Measurements from ENCODE around the gene VAV2.

The VAV2 gene

DNA sequence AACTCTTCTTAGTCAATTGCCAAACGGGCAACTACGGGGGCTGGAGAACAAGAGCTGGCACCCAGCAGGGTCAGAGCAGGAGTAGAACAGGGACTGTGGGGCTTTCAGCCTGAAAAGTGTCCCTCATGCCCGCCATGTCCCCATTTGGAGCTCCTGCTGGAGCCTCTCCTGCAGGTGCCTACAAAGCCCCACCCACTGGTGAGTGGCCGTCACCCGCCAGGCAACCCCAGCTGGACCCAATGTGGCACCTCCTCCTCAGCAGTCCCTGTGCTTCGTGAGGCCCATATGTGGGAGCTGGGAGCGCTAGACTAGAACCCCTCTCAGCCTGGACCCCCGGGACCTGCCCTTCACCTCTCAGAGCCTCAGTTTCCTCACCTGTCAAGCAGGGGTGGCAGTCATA lies 40.9 kb downstream of the VAV2 start:
- DNase-seq (ENCODE audit: low spot score): no peak

DNA sequence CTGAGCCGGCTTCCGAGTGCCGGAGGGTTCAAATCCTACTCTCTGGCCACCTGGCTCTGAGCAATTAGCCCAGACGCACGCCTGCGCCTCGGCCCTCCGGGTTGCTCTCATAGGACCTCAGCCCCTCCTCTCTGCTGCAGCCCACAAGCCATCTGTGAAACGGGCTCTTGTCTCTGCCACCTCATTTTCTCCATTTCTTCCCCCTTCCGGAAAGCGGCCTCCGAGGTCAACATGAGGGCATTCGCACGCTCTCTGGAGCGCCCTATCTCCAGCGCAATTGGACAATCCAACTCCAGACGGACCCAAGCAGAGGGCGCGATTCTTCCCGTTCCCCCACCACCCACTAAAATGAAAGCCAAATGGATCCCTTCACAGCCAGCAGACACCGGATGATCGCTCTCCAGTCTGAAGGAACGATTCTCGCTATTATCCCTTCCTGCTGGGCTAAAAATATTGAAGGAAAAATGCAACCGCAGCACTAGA lies 41.5 kb downstream of the VAV2 start:
- no peak for DNase-seq (ENCODE audit: low spot score)

DNA sequence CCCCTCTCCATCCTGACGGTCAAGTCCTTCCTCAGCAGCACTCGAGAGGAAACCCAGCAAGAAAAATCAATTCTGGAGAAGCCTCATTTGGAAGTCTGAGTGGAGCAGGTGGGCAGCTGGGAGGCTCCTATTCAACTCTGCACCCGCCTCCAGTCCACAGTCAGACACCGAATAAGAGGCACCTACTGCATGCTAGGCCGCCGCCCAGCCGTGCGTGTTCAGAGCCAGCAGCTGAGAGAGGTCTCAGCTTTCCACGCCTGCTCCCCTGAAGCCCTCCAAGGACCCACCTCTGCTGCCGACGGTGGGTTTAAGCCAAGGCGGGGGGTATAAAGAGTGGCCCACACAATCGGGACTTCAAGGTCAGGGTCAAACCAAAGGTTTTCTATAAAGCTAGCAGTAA lies 41.9 kb downstream of the VAV2 start:
- DNase-seq (ENCODE audit: low spot score): no peak

DNA sequence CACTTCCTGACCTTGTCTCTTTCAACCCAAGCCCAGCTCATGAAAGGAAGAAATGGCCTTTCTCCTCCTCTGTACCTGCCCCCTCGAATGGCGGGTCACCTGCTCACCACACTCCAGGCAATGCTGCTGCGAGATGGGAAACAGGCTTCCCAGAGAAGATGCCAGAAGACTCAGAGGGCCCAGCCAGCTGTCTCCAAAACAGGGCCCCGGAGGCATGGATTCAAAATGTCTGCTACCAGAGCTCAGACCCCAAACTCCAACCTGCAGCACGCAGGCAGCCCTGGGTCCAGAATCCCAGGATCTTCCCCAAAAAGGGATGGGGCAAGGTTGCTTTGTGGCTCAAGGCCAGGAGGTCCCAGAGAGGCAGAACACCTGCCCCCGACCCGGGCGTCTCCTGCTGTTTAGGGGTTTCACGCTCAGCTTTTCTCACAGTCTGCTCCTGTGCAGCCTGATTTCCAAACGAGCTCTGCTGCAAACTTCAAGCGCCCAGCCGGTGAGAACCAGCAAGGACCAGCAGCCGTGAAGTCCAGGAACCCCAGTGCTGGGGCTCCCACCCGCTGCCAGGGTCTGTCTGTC lies 42.5 kb downstream of the VAV2 start:
- DNase-seq (ENCODE audit: low spot score): no peak

DNA sequence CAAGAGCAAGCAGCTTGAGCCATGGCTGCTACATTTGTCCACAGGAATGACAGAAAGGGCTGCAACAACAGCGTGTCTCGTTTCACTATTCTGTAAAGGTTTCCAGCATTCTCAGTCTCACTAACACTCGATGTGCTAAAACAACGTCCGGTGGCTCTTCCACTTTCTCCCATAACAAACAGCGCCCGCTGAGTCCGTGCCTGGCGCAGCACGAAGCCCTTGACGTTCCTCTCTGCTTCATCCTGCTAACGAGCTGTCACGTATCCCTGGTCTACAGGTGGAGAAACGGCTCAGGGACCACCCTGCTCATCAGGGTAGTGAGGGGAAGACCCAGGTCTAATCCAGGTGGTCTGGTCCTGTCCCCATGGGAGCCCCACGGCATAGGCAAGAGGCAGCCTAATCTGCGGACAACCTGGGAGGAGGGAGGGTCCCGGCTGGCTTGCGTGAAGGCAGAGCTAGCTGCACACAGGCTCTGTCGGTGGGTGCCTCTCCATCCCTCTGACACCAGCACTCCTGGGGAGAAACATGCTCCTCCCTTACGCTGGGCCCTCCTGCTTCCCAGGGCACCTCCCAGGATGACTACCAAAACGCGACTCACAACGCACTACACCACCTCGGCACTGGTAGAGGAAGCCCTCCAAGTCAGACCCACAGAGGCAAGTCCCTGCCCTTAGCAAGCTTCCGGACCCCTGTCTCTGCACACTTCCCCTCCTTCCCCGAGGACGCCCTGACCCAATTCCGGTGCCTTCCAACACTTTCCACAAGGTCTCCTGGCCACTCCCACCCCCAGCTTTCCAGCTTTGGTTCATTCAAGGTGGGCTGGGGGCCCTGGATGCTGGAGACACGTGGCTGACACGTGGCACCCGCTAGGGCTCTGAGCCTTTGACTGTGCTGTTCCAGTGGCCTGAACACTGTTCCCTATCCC lies 43.3 kb downstream of the VAV2 start:
- DNase-seq (ENCODE audit: low spot score): no peak

DNA sequence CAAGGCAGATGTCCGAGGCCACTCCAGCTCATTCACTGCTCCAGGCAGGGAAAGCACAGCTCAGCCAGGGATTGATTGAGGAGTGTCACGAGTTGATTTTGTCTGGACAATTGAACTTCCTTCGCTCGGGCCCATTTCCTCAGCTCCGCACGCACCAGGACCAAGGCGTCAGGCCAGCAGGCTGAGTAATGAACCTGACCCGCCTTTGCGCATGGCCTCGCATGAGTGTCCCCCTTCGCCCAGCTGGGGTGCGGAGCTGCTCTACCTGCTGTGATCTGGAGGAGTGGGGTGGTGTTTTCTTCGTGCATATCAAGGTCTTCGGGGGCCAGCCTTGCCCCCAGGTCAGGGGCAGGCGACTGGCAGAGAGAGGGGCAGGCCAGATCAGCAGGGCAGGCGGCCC lies 44.0 kb downstream of the VAV2 start:
- DNase-seq (ENCODE audit: low spot score): no peak

DNA sequence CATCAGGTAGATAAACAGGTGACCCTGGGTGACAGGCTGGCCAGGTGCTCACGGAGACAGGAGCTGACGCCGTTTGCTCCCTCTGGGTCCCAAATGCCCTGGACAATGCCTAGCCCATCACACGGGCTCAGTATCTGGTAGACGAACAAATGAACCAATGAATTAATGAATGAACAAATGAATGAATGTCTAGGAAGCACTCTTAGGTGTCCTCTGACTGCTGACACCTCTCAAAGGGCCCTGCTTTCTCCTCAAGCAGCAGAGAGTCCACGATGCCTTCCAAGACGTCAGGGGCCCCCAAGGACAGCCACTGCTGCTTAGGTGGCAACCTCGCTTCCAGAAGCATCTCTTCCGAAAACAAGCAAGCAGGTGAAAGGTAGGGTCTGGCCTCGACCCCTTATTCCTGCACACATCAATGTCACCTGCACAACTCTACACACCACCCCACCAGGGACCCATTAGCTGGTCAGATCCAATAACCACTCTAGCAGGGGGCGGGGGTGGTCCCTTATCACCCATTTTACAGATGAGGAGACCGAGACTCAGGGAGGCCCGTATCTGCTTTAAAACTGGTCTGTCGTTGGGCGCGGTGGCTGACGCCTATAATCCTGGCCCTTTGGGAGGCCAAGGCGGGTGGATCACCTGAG lies 45.2 kb downstream of the VAV2 start:
- DNase-seq (ENCODE audit: low spot score): no peak

DNA sequence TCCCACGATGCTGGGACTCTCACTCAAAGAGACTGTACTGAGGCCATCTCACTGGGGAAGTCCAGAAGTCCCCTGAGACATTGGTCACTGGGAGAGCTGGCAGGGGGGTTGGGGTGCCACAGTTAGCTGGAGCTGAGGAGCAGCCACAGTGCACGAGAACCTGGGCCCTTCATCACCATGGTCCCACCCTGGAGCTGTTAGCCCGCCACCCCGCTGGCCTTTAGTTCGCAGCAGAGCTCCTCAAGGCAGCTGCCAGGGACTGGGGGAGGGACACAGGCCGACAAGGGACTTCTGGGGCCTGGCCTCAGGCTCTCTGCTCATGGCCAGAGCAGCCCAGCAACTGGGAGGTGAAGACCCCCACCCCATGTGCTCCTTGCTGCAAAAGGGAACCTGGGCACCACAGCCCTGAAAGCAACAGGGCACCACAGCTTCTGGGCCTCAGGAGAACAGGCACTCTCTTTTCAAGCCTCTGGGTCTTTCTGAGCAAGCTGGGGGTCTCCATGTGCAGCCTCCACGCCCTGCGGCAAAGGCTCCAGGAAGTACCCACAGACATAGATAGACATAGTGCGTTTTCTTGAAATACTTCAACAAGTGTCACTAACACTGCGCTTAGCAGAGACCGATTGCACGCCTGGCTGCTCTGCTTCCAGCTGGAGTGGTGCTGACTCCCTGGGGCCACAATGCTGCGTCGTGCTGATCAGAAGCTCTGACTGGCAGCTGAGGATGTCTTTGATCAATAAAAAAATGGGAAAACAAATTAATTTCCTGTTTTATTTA lies 46.0 kb downstream of the VAV2 start:
- no peak for DNase-seq (ENCODE audit: low spot score)

DNA sequence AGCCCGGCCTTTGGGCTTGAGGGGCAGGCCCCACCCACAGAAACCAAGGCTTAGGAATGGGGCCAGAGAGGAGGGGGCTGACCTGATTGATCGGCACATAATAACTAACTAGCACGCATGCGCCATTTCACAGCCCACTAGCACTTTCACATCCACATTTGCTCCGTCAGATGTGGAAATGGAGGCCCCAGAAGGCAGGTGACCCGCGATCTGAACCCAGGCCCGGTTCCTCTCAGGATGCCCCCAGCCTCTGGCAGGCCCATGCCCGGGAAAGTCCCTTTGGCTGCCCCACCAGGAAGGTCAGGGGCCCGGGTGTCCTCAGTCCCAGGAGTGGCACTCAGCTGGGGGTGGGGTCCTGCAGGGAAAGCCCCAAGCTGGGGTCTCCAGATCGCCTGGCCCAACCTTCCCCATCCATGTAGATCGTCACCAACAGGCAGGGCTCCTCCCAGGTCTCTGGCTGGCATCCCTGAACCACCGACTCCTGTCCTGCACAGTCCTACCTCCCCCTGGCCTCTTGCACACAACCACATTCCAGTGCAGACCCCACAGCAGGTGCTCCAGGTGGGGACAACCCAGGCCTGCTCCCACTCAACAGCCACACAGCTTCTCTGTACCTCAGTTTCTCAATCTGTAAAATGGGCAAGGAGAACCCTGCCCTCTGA lies 46.7 kb downstream of the VAV2 start:
- DNase-seq (ENCODE audit: low spot score): no peak

DNA sequence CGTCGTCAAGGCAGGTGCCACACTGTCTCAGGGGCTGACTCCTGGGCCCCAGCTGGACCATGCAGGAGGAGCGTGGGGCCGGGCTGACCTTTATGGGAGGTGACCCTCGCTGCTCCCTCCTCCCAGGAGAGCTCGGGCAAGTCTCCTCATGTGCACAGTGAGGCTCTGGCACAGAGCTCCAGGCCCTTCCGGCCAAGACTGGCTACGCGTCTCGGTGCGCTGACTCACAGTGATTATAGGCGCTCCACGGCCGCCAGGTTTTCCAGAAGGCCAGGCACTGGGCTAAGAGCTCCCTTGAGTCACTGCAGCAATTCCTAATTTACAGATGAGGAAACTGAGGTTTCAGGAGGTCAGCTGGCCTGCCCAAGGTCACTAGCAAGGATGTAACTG lies 47.4 kb downstream of the VAV2 start:
- no peak for DNase-seq (ENCODE audit: low spot score)

DNA sequence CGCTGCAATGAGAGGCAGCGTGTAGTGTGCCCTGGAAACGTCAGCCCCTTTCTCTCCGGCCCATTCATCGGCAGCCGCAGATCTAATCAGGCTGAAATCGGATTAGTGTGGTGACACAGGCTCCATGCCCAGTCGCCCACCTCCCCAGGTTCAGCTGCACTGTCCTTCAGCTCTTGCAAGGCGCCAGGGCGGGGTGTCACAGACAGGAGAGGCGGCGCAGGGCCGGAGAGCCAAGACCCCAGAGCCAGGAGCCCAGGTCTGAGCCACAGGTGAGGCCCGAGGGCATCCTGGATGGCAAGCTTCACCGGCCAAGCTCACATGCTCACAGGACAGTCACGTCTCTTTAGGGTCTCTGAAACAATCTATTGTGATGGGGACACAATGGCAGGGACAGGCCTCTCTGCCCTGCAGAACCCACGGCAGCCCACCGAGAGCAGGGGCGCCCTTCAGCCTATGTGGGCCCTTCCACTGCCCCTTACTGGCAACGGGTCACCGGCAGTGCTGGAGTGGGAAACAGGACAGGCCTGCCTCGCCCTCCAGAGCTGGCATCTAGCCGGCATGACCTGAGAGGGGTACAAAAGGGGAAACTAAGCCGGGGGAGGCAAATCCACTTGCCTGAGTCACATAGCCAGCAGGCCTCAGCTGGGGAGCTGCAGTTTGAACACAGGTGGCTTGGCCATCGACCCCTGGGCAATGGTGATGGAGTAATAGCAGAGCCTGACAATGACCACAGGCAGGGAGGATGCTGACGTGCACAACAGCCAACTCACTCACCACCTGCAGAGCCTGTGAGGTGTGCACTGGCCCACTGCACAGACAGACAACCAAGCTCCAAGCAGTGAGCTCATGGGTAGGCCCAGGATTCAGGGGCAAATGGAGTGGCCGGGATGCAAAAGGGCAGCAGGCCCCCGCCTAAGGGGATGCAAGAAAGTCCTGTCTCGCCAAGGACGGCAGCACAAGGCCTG lies 48.1 kb downstream of the VAV2 start:
- no peak for DNase-seq (ENCODE audit: low spot score)

DNA sequence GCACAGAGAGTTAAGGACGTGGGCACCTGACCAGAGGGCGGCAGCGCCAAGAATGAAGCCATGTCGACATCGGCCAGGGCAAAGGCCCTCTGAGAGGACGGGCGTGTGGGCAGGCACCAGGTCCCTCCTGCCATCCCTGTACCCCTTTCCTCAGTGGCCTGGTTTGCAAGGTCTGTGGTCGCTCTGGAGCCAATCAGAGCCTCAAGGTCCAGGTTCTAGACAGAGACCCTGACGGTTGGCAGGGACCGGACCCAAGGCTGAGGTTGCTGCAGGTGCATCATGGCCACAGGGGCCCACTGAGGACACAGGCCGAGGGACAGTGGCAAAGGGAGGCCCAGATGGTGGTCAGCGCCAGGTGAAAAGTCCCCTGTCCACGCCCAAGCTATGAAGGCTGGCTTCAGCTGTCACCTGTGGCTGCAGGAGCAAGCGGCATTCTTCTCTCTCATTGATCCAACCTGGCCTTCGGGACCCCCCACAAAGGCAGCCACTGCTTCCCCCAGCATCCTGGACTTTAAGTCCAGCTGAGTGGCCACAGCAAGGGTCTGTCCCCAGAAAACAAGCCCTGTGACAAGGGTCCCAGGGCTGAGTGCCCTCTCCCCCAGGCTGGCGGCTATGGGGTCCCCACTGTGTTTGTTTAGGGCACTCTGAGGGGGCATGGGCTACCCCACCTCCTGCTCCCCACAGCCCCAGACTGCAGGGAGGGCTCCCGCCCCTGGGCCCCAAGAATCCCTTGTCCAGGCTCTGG lies 48.9 kb downstream of the VAV2 start:
- no peak for DNase-seq (ENCODE audit: low spot score)

DNA sequence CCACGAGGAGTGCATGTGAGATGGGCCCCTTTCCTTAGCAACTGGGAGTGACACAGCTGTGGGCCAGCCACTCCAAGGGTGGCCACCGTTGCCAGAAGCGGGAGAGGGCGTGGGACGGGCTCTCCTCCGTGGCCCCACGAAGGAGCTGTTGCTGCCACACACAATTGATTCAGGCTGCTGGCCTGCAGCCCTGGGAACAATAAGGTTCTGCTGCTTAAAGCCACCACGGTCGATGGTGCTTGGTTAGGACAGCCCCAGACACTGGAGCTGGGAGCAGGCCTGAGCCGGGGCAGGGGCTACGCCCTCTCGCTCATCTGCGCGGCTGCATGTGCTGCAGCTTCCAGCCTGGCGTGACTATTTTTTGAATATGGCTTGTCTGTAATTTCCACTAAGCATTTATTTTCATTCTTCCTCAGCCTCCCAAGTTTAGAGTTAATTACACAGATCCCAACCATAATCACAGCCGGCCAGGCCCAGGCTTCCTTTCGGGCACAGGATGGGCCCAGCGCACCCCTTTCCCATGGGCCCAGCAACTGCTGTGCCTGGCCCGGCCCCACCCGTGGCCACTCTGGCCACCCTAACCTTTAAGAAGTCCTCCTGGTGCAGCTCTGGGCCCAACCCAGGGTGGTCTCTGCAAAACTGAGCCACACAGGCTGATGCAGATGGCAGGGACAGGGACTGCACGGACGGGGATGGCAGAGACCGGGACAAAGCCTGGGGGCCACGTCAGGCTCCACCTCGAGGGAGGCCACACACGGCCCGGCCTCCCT lies 49.7 kb downstream of the VAV2 start:
- DNase-seq (ENCODE audit: low spot score): no peak

DNA sequence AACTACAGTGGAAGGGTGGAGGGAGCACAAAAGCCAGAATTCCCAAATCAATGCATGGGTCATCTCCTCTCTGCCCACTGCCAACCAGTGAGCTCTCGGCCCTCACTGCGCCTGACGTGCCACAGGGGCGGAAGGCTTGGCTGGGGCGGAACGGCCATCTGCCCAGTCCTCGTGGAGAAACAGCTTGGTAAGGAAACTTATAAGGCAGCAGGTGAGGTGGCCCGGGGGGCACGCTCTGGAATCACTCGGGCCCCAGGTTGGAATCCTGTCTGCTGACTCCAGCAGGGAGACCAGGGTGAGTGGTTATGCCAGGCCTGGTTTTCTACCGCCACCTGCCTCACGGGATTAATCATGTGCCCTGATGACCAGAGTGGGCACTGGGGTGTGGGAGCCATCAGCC lies 52.3 kb downstream of the VAV2 start:
- DNase-seq (ENCODE audit: low spot score): no peak

DNA sequence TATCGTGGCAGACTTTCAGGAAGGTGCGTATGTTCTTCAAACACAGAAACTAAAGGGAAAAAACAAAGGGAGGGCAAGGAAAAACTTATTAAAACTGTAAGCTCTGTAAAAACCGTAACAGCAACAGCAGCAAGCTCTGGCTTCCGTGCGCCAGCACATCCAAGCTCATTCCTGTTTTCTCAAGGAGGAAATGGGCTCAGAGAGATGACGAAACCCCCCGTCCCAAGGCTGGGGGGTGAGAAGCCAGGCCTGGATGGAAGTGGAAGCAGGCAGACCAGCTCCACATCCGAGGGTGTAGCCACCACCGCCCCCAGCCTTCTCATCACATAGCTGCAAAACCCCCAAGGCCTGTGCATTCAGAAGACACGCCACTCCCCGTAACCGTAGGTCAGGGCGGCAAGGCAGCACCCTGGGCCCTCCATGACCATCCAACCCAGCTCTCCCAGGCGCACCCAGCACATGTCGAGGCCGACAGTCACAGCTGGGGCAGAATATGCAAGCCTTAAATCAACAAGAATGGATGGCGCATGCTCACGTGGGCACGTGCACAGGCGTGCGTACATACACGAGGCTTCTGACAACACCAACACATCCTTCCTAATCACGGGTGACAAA lies 52.8 kb downstream of the VAV2 start:
- DNase-seq (ENCODE audit: low spot score): no peak

DNA sequence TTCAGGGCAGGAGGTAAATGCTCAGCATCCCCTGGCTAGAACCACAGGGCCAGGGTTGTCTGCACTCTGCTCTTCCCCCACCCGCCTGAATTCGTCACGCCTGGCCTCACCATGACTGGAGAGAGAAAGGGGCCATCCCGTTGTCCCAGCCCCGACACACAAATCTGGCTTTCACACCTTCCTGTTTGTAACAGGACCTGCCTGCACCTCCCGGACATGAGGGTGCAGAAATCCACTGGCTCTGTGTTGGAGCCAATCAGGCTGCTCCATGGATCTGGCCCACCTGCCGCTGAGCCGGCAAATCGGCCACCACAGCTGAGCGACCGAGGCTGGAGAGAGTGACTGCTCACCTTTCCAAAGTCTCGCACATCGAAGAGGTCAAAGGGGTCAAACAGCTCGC lies 53.4 kb downstream of the VAV2 start:
- no peak for DNase-seq (ENCODE audit: low spot score)

DNA sequence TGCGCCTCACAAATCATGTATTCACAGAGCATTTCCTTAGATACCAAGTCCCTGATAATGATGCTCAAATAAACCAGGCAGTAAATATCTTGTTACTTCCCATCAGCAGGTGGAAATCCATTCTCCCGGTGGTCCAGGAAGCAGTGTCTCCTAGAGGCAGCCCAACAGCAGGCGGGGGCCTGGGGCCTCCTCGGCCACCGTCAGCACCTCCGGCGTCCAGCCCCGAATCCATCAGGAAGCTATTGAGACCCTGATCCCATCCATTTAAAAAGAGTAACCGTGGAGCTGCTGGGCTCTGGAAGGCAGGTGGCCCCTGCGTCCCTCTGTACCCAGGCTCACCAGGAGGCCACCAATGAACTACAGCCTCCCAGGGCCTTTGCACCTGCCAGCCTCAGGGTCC lies 54.0 kb downstream of the VAV2 start:
- no peak for DNase-seq (ENCODE audit: low spot score)

DNA sequence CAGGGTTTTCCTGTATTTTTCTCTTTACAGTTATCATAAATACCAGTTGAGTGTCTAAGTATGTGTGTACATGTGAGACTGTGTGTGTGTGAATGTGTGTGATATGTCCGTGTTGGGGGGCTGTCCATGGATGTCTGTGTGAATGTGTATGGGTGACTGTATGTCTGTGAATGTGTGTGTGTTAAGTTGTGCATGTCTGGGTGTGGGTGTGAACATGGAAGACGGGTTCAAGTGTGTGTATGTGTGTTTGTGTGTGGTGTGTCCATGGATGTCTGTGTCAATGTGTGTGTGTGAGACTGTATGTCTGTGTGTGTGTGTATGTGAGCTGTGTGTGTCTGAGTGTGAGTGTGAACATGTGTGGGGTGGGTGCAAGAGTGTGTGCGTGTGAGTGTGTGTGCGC lies 55.0 kb downstream of the VAV2 start:
- no peak for DNase-seq (ENCODE audit: low spot score)

All from left forelimb (tissue), 1 donor.